HepG2 (cell line): ENCODE measurements around the gene RIPK1.

Experiments
- CC2D1A ChIP-seq: sonication (generic); formaldehyde crosslinking; IDR thresholded peaks from 2 replicates; pipeline ENCODE4 v1.8.1; 2023; ENCODE audit warnings: mild to moderate bottlenecking, missing genetic modification reagents
- CTCF ChIP-seq: sonication (generic); formaldehyde crosslinking; IDR thresholded peaks from 2 replicates; pipeline ENCODE4 v1.5.0; 2020; ENCODE audit warnings: mild to moderate bottlenecking, missing genetic modification reagents, moderate library complexity
- EP300 ChIP-seq, 3 experiments: sonication (generic) in 1 of 3; formaldehyde crosslinking in 1 of 3; IDR thresholded peaks; 2 replicates each; pipeline versions ENCODE4 v1.5.1 to v1.6.1; 2011 to 2020; ENCODE audit warnings: low read depth in 2 of 3, low read length in 2 of 3, borderline replicate concordance in 1 of 3, improper control_type of control experiment in 1 of 3, mild to moderate bottlenecking in 1 of 3, missing genetic modification reagents in 1 of 3, moderate library complexity in 1 of 3
- SIN3A ChIP-seq: IDR thresholded peaks from 2 replicates; pipeline ENCODE4 v1.6.1; 2011; ENCODE audit warnings: low read depth, mild to moderate bottlenecking, control low read depth, low read length, borderline replicate concordance
- SMARCE1 ChIP-seq: fragments of 450-650 bp; IDR thresholded peaks from 2 replicates; pipeline ENCODE4 v1.6.1; 2017; ENCODE audit warnings: borderline replicate concordance
- ZBTB1 ChIP-seq: sonication (generic); formaldehyde crosslinking; IDR thresholded peaks from 2 replicates; pipeline ENCODE4 v1.4.0; 2020; ENCODE audit warnings: missing genetic modification reagents, borderline replicate concordance
- ZNF280B ChIP-seq: sonication (generic); formaldehyde crosslinking; IDR thresholded peaks from 2 replicates; pipeline ENCODE4 v1.5.0; 2020; ENCODE audit warnings: missing genetic modification reagents, mild to moderate bottlenecking, borderline replicate concordance
- ZNF350 ChIP-seq: sonication (generic); formaldehyde crosslinking; IDR thresholded peaks from 2 replicates; pipeline ENCODE4 v1.4.0; 2020; ENCODE audit warnings: mild to moderate bottlenecking, low read depth, missing genetic modification reagents, borderline replicate concordance
- ZNF572 ChIP-seq: sonication (generic); formaldehyde crosslinking; IDR thresholded peaks from 2 replicates; pipeline ENCODE4 v1.5.1; 2020; ENCODE audit warnings: mild to moderate bottlenecking, missing genetic modification reagents
- ZNF615 ChIP-seq: sonication (generic); formaldehyde crosslinking; IDR thresholded peaks from 2 replicates; pipeline ENCODE4 v1.5.0; 2020; ENCODE audit warnings: mild to moderate bottlenecking, missing genetic modification reagents, borderline replicate concordance

GRCh38 chr6:3026791-3027626 lies 41.3 kb upstream of the RIPK1 start:
- TF ChIP-seq CTCF (CRISPR knock-in tag) (no peak), ZNF615 (CRISPR knock-in tag) (no peak), EP300 (IDR thresholded peaks at IDR 0.05; ENCODE audit: low read depth in 2 of 2, low read length in 2 of 2) (no peak), EP300 (CRISPR knock-in tag; IDR thresholded peaks at IDR 0.05; ENCODE audit: borderline replicate concordance) (no peak), ZBTB1 (CRISPR knock-in tag) (no peak), ZNF280B (no peak), ZNF572 (no peak), CC2D1A (CRISPR knock-in tag) (no peak), ZNF350 (CRISPR knock-in tag) (no peak), SIN3A (no peak), SMARCE1 (no peak)
